Kidney epithelial cell (primary cell): ENCODE measurements around the gene SPCS2. TPM values are rescaled to one million over a fixed set of nuclear protein-coding genes. Genes with fewer than 3 reads are reported as not detected.
A peak's percentile ranks its signal among the peaks of the same experiment; 100 is the strongest.

Source experiments
- DNase-seq: peaks from one replicate; pipeline ENCODE4 v3.0.0-alpha.2; 2010; ENCODE audit warnings: low read depth
- H3K27me3 ChIP-seq: 2 replicates; pipeline ENCODE4 v1.6.0; 2011; ENCODE audit warnings: low read length; ENCODE audit not compliant: control insufficient read depth, insufficient read depth
- H3K36me3 ChIP-seq: 2 replicates; pipeline ENCODE4 v1.5.1; 2011; ENCODE audit warnings: low read length; ENCODE audit not compliant: control insufficient read depth, insufficient read depth
- H3K4me3 ChIP-seq: 2 replicates; pipeline ENCODE4 v1.5.1; 2011; ENCODE audit warnings: low read depth, mild to moderate bottlenecking, control low read depth, low read length
- total RNA-seq: library from RNA; depleted of rRNA; stranded (reverse); fragments of >200 nt; gene quantifications from 2 replicates; pipeline ENCODE4 v1.2.3, GENCODE V29; 2015
- TF ChIP-seq, protein P1 (sequence below): IDR thresholded peaks from 2 replicates; pipeline ENCODE4 v1.5.1; 2011; ENCODE audit warnings: mild to moderate bottlenecking, moderate library complexity, low read length, control low read depth, inconsistent platforms; ENCODE audit not compliant: insufficient read depth, poor library complexity, severe bottlenecking

The SPCS2 gene
- total RNA-seq, 1 donor from 2014 or later = 38.1 TPM

- no peak for DNase-seq
- TF ChIP-seq, protein P1, sequence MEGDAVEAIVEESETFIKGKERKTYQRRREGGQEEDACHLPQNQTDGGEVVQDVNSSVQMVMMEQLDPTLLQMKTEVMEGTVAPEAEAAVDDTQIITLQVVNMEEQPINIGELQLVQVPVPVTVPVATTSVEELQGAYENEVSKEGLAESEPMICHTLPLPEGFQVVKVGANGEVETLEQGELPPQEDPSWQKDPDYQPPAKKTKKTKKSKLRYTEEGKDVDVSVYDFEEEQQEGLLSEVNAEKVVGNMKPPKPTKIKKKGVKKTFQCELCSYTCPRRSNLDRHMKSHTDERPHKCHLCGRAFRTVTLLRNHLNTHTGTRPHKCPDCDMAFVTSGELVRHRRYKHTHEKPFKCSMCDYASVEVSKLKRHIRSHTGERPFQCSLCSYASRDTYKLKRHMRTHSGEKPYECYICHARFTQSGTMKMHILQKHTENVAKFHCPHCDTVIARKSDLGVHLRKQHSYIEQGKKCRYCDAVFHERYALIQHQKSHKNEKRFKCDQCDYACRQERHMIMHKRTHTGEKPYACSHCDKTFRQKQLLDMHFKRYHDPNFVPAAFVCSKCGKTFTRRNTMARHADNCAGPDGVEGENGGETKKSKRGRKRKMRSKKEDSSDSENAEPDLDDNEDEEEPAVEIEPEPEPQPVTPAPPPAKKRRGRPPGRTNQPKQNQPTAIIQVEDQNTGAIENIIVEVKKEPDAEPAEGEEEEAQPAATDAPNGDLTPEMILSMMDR = no peak
- H3K36me3 ChIP-seq = peaks cover 1% of the 10 kb centered on the region
- no peak overlapping the region for H3K4me3 ChIP-seq
- no peaks in the 10 kb centered on the region for H3K27me3 ChIP-seq
Measured at GRCh38 chr11:74923125-74923524, 25.9 kb upstream of the SPCS2 start.

GRCh38 chr11:74925281-74925680 is 23.8 kb upstream of the SPCS2 start:
- H3K27me3 ChIP-seq = no peaks in the 10 kb centered on the region
- DNase-seq = no peak
- H3K4me3 ChIP-seq = no peak overlapping the region
- TF ChIP-seq, protein P1 = no peak
- H3K36me3 ChIP-seq = peaks cover 1% of the 10 kb centered on the region

DNA sequence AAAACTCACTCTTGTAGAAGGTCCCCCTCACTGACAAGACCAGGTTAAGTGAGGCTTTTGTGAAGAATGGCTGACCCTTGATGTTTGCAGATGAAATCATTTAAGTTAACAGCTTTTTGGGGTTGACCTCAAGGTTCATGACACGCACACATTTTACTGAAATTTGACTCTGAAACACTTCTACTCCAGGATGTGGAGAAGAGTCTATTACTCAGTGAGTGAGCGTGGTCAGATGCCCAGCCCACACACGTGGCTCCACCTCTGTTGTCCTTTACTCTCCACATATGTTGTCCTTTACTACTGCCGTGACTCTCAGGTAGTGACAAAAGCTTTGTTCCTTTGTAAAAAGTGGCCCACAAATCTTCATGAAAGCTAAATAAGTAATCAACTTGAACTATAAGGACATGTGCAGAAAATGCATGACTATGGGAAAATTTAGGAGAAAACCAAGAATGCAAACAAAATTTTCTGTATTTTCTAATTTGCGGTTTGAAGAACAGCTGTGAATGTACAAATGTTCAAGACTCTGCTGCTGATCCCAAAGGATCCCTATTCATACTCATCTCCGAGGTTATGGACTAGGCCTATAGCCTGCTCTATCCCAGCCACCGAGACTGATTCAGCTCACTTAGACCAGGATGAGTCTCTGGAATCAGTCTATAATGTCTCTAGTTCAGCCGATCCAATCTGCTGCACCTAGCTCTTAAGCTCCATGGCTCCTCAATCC is 22.6 kb upstream of the SPCS2 start:
- Histone ChIP-seq H3K27me3 (no peaks in the 10 kb centered on the region), H3K36me3 (no peaks in the 10 kb centered on the region), H3K4me3 (no peak overlapping the region)
- DNase-seq = no peak
- TF ChIP-seq, protein P1 = no peak

GRCh38 chr11:74927496-74927895 is 21.6 kb upstream of the SPCS2 start:
- TF ChIP-seq, protein P1 = no peak
- H3K27me3 ChIP-seq = no peaks in the 10 kb centered on the region
- H3K4me3 ChIP-seq = no peak overlapping the region
- no peaks in the 10 kb centered on the region for H3K36me3 ChIP-seq
- no peak for DNase-seq

- DNase-seq = peak; percentile 74
- Histone ChIP-seq H3K36me3 (peaks cover 1% of the 10 kb centered on the region), H3K27me3 (no peaks in the 10 kb centered on the region), H3K4me3 (no peak overlapping the region)
- TF ChIP-seq, protein P1 = peak; percentile 77
Measured at GRCh38 chr11:74929431-74930363, 19.4 kb upstream of the SPCS2 start.
